Measurements from ENCODE around the gene ANO7.

The ANO7 gene

GRCh38 chr2:241226723-241227572 is 38.5 kb downstream of the ANO7 start:
- in situ Hi-C loops (cut with MboI; ENCODE audit: low sequenced_read_pairs) = no loop called here

GRCh38 chr2:241227594-241227993 is 39.1 kb downstream of the ANO7 start:
- in situ Hi-C loops (cut with MboI; ENCODE audit: low sequenced_read_pairs) = no loop called here

- in situ Hi-C loops (cut with MboI; ENCODE audit: low sequenced_read_pairs) = no loop called here
Measured at GRCh38 chr2:241228081-241228859, 39.8 kb downstream of the ANO7 start.

- in situ Hi-C loops (cut with MboI; ENCODE audit: low sequenced_read_pairs) = no loop called here
Measured at GRCh38 chr2:241228860-241229516, 40.5 kb downstream of the ANO7 start.

GRCh38 chr2:241229563-241230401 is 41.3 kb downstream of the ANO7 start:
- in situ Hi-C loops (cut with MboI; ENCODE audit: low sequenced_read_pairs) = no loop called here

GRCh38 chr2:241230435-241230834 is 42.0 kb downstream of the ANO7 start:
- in situ Hi-C loops (cut with MboI; ENCODE audit: low sequenced_read_pairs) = no loop called here

GRCh38 chr2:241232736-241233575 is 44.5 kb downstream of the ANO7 start:
- in situ Hi-C loops (cut with MboI; ENCODE audit: low sequenced_read_pairs) = no loop called here

- in situ Hi-C loops (cut with MboI; ENCODE audit: low sequenced_read_pairs) = no loop called here
Measured at GRCh38 chr2:241234066-241234790, 45.8 kb downstream of the ANO7 start.

GRCh38 chr2:241234962-241235740 is 46.7 kb downstream of the ANO7 start:
- in situ Hi-C loops (cut with MboI; ENCODE audit: low sequenced_read_pairs) = no loop called here

- in situ Hi-C loops (cut with MboI; ENCODE audit: low sequenced_read_pairs) = no loop called here
Measured at GRCh38 chr2:241235859-241236593, 47.5 kb downstream of the ANO7 start.

GRCh38 chr2:241237047-241237446 is 48.6 kb downstream of the ANO7 start:
- in situ Hi-C loops (cut with MboI; ENCODE audit: low sequenced_read_pairs) = no loop called here

GRCh38 chr2:241237949-241238371 is 49.5 kb downstream of the ANO7 start:
- in situ Hi-C loops (cut with MboI; ENCODE audit: low sequenced_read_pairs) = no loop called here

- in situ Hi-C loops (cut with MboI; ENCODE audit: low sequenced_read_pairs) = no loop called here
Measured at GRCh38 chr2:241238693-241239198, 50.3 kb downstream of the ANO7 start.

- in situ Hi-C loops (cut with MboI; ENCODE audit: low sequenced_read_pairs) = no loop called here
Measured at GRCh38 chr2:241239552-241240202, 51.2 kb downstream of the ANO7 start.

- in situ Hi-C loops (cut with MboI; ENCODE audit: low sequenced_read_pairs) = no loop called here
Measured at GRCh38 chr2:241240320-241241004, 52.0 kb downstream of the ANO7 start.

- in situ Hi-C loops (cut with MboI; ENCODE audit: low sequenced_read_pairs) = no loop called here
Measured at GRCh38 chr2:241241669-241242068, 53.2 kb downstream of the ANO7 start.

All from HL-60/S4 treated with retinoic acid at 250 ng/mL for 4 days and 3 days (cell line).